NCI-H2107 (cell line): Measurements from ENCODE around the gene TRIM24.

ENCODE experiments used
- DNase-seq: peaks from one replicate; lab custom pipeline; 2025; lab: John Stamatoyannopoulos, UW

TRIM24 gene

DNA sequence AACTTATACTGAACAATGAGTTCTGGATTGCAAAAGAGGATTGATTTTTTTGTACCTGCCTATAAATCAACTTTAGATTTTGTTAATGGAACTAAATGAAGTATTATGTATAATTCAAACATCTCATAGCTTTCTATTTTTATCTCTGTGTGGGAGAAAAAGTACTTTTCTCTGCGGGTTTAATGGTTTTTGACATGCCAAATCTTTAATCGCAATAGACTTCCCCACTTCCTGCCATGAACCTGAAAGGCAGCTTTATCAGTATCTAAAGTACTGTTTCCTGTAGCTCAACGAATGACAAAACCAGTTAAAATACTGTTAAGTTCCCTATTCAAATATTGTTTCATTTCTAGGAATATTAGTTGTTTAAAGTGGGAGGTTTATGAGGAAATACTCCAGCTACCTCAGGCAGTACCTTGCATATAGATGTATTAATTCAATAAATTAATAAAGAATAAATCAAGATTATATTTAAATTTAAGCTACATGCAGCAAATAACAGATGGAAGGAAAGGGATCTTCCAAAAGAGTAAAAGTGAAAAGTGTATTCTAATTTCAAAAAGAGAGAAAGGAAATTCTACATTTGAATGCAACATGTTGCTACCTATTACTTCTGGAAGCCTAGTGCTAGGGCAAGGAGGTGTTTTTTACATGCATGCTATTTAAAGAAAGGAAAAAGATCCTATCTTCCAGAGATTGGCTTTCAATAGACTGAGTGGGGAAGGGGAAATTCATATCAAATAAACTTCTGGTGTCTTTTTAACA lies 165.2 kb downstream of the TRIM24 start:
- DNase-seq: no peak

DNA sequence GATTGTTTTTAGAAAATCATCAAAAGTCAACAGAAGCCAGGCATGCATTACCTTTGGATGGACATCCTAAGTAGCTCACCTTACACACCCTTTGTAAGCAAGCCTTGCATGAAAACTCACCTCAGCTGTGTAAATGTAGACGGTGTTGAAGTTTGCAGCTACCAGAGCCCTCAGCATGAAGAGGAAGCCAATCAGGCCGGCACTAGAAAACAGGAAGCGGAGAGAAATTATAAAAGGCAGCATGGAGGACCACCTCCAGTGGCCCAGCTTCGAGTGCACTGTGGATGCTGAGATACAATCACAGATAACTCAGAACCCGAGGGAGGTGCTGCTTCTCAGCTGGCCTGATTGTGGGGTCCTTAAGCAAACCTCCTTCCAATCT lies 165.8 kb downstream of the TRIM24 start:
- DNase-seq: peak; percentile 59

DNA sequence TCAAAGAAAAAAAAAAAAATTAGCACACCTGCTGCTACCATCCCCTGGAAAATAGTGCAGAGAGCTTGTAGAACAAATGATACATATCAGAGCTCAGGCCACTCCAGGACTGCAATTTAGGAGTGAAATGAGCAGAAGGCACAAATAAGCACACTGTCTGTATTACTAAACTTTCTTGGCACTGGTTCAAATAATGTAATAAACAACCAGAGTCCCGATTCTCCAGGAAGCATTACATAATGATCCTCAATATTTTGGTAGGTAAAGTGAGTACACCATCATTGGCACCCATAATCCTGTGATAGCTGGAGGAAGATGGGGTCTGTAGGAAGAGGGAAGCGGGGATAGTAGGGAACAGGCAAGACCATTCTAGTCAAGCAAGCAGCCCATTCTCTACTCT lies 166.8 kb downstream of the TRIM24 start:
- DNase-seq: no peak

DNA sequence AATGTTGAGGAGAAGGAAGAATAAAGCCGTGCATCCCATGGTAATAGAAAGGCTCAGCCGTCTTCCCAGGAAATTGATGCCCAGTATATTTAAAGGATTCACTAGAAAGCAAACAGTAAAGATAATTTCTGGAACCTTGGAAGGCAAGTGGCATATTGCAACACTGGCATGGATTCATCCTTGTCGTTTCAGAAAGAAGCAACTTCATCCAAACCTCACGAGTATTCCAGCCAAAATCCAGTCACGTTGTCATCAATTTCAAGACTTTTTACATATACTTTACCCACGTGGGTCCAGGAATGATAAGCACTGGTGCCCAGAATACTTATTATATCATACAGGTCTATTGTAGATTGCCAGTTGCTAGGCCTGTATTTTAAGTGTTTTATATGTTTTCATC lies 167.3 kb downstream of the TRIM24 start:
- DNase-seq: no peak

DNA sequence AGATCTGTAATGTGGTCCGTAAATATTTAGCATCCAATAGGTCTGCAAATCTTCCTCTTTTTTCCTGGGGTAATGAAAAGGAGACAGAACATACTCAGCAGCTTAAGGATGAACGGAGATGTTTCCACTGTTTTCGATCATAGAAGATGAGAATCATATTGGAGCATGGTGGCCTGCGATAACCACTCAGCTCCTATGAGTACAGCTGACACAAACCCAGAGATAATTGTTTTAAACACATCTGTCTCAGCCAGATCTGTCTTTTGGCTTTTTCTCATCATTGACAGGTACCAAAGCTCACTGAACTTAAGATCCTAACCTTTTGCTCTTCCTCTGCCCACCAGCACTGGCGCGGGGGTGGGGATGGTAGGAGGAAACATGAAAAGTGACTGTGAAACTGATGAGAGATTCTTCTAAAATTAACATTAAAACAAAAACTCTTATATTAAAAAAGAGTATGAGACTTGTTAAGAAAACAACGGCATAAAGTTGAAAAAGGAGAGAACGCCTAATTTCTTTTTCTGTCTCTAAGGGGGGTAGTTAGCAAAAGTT lies 170.1 kb downstream of the TRIM24 start:
- no peak for DNase-seq

DNA sequence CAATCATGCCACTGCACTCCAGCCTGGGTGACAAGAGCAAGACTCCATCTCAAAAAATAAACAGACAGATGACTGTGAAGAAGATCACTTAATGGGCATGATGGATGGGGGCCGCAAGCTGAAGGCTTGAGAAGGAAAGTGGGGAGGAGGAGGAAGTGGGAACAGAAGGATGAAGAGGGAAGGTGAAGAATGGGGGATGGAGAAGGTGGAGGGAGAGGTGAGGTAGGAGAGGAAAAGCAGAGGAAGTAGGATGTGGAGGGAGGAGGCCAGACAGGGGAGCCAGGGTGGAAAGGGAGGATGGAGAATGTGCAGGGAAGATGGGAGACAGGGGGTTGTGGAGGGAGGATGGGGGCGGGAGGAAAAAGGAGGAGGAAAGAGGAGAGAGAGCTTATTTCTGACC lies 172.3 kb downstream of the TRIM24 start:
- no peak for DNase-seq

DNA sequence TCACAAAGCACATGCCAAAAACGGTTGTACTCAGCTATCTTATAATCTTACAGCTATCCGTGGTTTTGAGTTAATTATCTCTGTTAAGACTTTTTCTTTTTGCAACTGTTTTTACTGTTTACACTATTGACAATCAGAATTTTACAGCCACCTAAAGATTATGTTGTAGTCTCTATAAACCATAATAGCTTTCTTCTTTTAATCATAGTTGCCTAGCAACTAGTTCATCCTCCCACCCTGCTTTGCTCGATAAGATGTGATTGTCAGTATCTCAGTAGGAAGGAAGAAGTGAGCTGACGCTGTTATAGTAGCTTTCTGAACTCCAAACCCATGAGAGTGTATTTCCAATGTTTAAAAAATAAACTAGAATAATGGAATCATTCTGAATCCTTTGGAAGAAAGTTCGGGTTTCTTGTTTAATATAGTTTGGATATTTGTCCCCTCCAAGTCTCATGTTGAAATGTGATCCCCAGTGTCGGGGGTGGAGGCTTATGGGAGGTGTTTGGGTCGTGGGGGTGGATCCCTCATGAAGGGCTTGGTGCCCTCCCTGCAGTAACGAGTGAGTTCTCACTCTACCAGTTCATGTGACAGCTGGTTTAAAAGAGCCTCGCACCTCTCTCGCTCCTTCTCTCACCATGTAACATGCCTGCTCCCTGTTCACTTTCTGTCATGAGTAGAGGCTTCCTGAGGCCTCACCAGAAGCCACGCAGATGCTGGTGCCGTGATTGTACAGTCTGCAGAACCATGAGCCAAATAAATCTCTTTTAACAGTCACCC lies 173.0 kb downstream of the TRIM24 start:
- no peak for DNase-seq
